Measurements from ENCODE around the gene ADGRV1. TPM values are rescaled to one million over a fixed set of nuclear protein-coding genes. Genes with fewer than 3 reads are reported as not detected.
A peak's percentile ranks its signal among the peaks of the same experiment; 100 is the strongest.

ADGRV1 gene
- total and polyA plus RNA-seq, 9 of the 15 experiments (the other 6 are each of a cell fraction or from before 2014, with no cell fraction given) = 21.7 to 156 (median 58.2) TPM

DNA sequence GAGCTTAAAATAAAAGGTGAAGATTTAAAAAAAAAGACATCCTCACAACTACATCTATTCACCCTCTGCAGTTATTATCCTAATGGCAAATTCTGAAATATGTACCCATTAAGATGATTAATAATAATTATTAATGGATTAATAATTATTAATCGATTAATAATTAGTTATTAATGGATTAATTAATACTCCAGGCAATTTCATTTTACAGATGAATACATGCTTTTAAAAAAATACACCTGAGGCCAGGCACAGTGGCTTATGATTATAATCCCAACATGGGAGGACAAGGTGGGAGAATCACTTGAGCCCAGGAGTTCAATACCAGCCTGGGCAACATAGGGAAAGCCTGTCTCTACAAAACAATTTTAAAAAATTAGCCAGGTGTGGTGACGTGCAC is 642.1 kb downstream of the ADGRV1 start (continued):
- TF ChIP-seq IRF1 (CRISPR knock-in tag; IDR thresholded peaks at IDR 0.05; ENCODE audit: borderline replicate concordance) (peak; percentile 92), TSHZ1 (CRISPR knock-in tag; IDR thresholded peaks at IDR 0.05) (no peak), ZNF232 (CRISPR knock-in tag; IDR thresholded peaks at IDR 0.05) (peak; percentile 70; the same call in 1 of the 2 replicates), ZBTB8A (IDR thresholded peaks at IDR 0.05; ENCODE audit: partially characterized antibody) (no peak), HDAC2 (IDR thresholded peaks at IDR 0.05) (0 out of 2 replicates have a peak, but pooled peaks have one; percentile 32), TGIF2 (CRISPR knock-in tag; IDR thresholded peaks at IDR 0.05) (peak; percentile 75; the same call in 1 of the 2 replicates), DACH1 (IDR thresholded peaks at IDR 0.05; ENCODE audit: partially characterized antibody) (peak; percentile 100), ETV6 (IDR thresholded peaks at IDR 0.05; ENCODE audit: borderline replicate concordance in 1 of 2, low read depth in 2 of 2, low read length in 1 of 2) (no peak), ETV6 (CRISPR knock-in tag; IDR thresholded peaks at IDR 0.05; ENCODE audit: borderline replicate concordance) (peak; percentile 75; the same call in 1 of the 2 replicates), GABPB1 (CRISPR knock-in tag; IDR thresholded peaks at IDR 0.05) (0 out of 2 replicates have a peak, but pooled peaks have one; percentile 42), ARID4B (CRISPR knock-in tag; IDR thresholded peaks at IDR 0.05) (0 out of 2 replicates have a peak, but pooled peaks have one; percentile 36), ZNF431 (CRISPR knock-in tag; IDR thresholded peaks at IDR 0.05) (peak; percentile 50; the same call in 1 of the 2 replicates), CSDE1 (IDR thresholded peaks at IDR 0.05) (no peak), FOXP1 (CRISPR knock-in tag; IDR thresholded peaks at IDR 0.05) (peak; percentile 80; the same call in 1 of the 2 replicates), SAFB (IDR thresholded peaks at IDR 0.05; ENCODE audit: borderline replicate concordance, low read depth, low read length) (peak; percentile 63; the same call in 1 of the 2 replicates), CREB1 (IDR thresholded peaks at IDR 0.05) (no peak), CREB1 (CRISPR knock-in tag; IDR thresholded peaks at IDR 0.05) (peak; percentile 35; the same call in 1 of the 2 replicates)
- TF ChIP-seq, protein P1, sequence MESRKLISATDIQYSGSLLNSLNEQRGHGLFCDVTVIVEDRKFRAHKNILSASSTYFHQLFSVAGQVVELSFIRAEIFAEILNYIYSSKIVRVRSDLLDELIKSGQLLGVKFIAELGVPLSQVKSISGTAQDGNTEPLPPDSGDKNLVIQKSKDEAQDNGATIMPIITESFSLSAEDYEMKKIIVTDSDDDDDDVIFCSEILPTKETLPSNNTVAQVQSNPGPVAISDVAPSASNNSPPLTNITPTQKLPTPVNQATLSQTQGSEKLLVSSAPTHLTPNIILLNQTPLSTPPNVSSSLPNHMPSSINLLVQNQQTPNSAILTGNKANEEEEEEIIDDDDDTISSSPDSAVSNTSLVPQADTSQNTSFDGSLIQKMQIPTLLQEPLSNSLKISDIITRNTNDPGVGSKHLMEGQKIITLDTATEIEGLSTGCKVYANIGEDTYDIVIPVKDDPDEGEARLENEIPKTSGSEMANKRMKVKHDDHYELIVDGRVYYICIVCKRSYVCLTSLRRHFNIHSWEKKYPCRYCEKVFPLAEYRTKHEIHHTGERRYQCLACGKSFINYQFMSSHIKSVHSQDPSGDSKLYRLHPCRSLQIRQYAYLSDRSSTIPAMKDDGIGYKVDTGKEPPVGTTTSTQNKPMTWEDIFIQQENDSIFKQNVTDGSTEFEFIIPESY (CRISPR knock-in tag; IDR thresholded peaks at IDR 0.05) = peak; percentile 70; the same call in 1 of the 2 replicates

Data from K562 (cell line).